Ascending aorta (tissue), 2 donors: ENCODE measurements around the gene GPC3. TPM values are rescaled to one million over a fixed set of nuclear protein-coding genes. Genes with fewer than 3 reads are reported as not detected.
"Not testable (repeated sequence)": the region's sequence is repeated elsewhere in the genome, so short reads cannot be mapped to it uniquely, and the experiment has no call there.

Experiments used
- DNase-seq, 2 donors: peaks; one replicate each; pipeline ENCODE4 v3.0.0-alpha.2; 2019; ENCODE audit warnings: low spot score in 2 of 2
- H3K27ac ChIP-seq, 2 donors: fragments of 200-600 bp; sonication (generic); one replicate each; pipeline ENCODE4 v1.5.1; 2016 to 2017; ENCODE audit warnings: mild to moderate bottlenecking in 1 of 2
- H3K27me3 ChIP-seq: fragments of 200-600 bp; sonication (generic); one replicate; pipeline ENCODE4 v1.5.1; 2017
- H3K36me3 ChIP-seq, 2 donors: fragments of 200-600 bp; sonication (generic); one replicate each; pipeline ENCODE4 v1.5.1; 2016
- H3K4me1 ChIP-seq, 2 donors: fragments of 200-600 bp; sonication (generic); one replicate each; pipeline ENCODE4 v1.5.1; 2016 to 2017; ENCODE audit warnings: mild to moderate bottlenecking in 1 of 2
- H3K4me3 ChIP-seq, 2 donors: fragments of 200-600 bp; sonication (generic); one replicate each; pipeline ENCODE4 v1.5.1; 2016 to 2017; ENCODE audit warnings: mild to moderate bottlenecking in 1 of 2
- H3K9me3 ChIP-seq, 2 donors: fragments of 200-600 bp; sonication (generic); one replicate each; pipeline ENCODE4 v1.5.1; 2016
- intact Hi-C: fragments of 100-400 bp; cut with DNase I; formaldehyde crosslinking; loops from one replicate; pipeline ENCODE4 v1.15.1; 2023
- total RNA-seq: library from RNA; depleted of rRNA; stranded (reverse); fragments of >200 nt; gene quantifications from one replicate; pipeline ENCODE4 v1.1.0, GENCODE V29; 2016
- TF ChIP-seq, protein P1 (sequence below), 3 experiments: fragments of 200-600 bp in 2 of 3; fragments of 450-650 bp in 1 of 3; sonication (generic) in 2 of 3; IDR thresholded peaks; one replicate each; pipeline ENCODE4 v1.5.1; 2016 to 2019; ENCODE audit warnings: antibody characterized with exemption in 3 of 3, mild to moderate bottlenecking in 1 of 3, moderate library complexity in 1 of 3

GPC3 gene
- total RNA-seq, 1 donor from 2014 or later, result 0.75 TPM

DNA sequence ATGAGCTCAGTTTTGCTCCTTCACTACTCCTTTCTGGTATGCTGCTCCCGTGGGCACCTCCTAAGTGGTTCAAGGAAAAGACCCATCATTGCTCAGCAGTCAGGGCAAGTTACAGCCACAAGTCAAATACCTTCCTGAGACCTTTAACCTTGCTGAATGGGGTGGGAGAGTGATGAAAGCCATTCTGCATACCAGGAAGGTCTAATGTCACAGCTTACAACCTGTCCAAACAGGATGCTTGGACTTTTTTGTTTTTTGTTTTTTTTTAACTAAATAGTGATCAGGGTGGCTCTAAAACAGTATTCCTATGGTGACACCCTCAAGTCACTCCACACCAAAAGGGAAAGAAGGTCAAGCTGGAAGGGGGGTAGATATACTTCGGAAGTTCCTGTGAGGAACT, 93.1 kb downstream of the GPC3 start:
- Histone ChIP-seq H3K27ac (no peak overlapping the region), H3K27me3 (no peaks in the 10 kb centered on the region), H3K9me3 (no peaks in the 10 kb centered on the region), H3K36me3 (no peaks in the 10 kb centered on the region), H3K4me3 (no peak overlapping the region), H3K4me1 (no peaks in the 10 kb centered on the region)
- TF ChIP-seq, protein P1, sequence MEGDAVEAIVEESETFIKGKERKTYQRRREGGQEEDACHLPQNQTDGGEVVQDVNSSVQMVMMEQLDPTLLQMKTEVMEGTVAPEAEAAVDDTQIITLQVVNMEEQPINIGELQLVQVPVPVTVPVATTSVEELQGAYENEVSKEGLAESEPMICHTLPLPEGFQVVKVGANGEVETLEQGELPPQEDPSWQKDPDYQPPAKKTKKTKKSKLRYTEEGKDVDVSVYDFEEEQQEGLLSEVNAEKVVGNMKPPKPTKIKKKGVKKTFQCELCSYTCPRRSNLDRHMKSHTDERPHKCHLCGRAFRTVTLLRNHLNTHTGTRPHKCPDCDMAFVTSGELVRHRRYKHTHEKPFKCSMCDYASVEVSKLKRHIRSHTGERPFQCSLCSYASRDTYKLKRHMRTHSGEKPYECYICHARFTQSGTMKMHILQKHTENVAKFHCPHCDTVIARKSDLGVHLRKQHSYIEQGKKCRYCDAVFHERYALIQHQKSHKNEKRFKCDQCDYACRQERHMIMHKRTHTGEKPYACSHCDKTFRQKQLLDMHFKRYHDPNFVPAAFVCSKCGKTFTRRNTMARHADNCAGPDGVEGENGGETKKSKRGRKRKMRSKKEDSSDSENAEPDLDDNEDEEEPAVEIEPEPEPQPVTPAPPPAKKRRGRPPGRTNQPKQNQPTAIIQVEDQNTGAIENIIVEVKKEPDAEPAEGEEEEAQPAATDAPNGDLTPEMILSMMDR (IDR thresholded peaks at IDR 0.05), result no peak
- intact Hi-C loops, result no loop called here
- DNase-seq, result no peak

DNA sequence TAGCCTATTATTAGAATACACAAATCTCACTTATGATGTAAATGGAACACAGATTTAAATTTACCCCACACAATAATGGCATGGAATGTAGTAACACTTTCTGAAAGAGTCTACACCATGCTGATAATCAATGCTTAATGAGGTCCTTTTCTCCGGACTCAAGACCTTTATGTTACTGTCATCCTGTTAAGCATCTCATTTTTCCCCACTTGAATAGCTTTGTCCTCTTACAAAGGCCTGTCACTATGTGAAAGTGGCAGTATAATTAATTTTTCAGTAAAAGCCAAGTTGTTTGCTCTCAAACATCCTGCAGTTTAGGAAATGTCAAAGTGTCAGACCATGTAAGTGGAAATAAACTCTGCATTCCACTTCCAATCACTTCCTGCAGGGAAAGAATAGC, 96.4 kb downstream of the GPC3 start:
- intact Hi-C loops, result no loop called here
- no peaks in the 10 kb centered on the region for H3K36me3 ChIP-seq

DNA sequence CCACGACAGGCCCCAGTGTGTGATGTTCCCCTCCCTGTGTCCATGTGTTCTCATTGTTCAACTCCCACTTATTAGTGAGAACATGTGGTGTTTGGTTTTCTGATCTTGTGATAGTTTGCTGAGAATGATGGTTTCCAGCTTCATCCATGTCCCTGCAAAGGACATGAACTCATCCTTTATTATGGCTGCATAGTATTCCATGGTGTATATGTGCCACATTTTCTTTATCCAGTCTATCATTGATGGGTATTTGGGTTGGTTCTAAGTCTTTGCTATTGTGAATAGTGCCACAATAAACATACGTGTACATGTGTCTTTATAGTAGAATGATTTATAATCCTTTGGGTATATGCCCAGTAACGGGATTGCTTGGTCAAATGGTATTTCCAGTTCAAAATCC, 97.3 kb downstream of the GPC3 start:
- H3K27ac ChIP-seq, H3K27me3 ChIP-seq, H3K4me3 ChIP-seq, DNase-seq, H3K9me3 ChIP-seq, H3K4me1 ChIP-seq, intact Hi-C loops, H3K36me3 ChIP-seq: not testable (repeated sequence)

More for the DNA sequence above, 96.4 kb downstream of the GPC3 start:
- Histone ChIP-seq H3K4me3 (no peak overlapping the region), H3K4me1 (no peaks in the 10 kb centered on the region), H3K27me3 (no peaks in the 10 kb centered on the region), H3K9me3 (no peaks in the 10 kb centered on the region), H3K27ac (no peak overlapping the region)
- DNase-seq, result no peak
- TF ChIP-seq, protein P1 (IDR thresholded peaks at IDR 0.05), result no peak

DNA sequence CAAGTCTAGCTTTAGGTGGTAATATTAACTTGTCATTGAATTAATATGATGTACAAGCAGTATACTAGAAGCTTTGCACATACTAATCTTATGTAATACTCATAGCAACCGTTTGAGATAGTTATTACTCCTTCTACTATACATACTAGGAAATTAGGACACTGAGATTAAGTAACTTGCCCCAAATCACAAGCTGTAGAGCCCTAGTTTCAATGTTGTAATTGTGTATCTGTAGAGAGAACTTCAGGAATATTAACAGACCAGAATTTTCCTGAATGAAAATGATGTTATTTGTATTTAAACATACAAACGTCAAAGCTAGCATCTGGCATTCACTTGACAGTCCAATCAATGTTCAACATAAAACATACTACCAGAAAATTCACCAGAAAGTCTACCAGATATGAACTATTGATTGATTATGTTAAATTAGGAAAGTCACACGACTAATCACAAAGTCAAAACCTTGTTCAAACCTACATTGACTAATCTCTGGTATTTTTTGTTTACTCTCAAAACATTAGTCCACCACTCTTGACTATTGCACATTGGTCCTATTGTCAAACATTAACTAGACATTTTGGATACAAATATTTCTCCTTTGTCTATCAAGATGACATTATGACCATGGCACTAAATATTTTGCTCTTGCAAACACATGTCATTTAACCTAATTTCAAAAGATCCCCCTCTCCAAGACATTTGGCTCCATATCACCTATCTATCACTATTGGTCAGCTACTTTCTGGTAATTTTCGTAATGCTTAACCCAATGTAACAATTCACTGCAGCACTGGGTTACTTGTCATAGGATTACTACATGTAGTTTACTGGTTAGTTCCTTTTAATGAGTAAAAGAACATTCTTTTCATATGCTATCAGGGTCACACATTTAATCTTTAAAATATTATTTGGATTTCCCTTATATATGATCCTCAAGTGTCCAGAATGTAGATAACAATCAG, 100.7 kb downstream of the GPC3 start:
- intact Hi-C loops, result no loop called here
- TF ChIP-seq, protein P1 (IDR thresholded peaks at IDR 0.05), result no peak
- no peaks in the 10 kb centered on the region for H3K36me3 ChIP-seq
- H3K27me3 ChIP-seq, result no peaks in the 10 kb centered on the region
- no peak overlapping the region for H3K4me3 ChIP-seq
- H3K4me1 ChIP-seq, result no peaks in the 10 kb centered on the region
- no peak overlapping the region for H3K27ac ChIP-seq
- no peaks in the 10 kb centered on the region for H3K9me3 ChIP-seq
- DNase-seq, result no peak

DNA sequence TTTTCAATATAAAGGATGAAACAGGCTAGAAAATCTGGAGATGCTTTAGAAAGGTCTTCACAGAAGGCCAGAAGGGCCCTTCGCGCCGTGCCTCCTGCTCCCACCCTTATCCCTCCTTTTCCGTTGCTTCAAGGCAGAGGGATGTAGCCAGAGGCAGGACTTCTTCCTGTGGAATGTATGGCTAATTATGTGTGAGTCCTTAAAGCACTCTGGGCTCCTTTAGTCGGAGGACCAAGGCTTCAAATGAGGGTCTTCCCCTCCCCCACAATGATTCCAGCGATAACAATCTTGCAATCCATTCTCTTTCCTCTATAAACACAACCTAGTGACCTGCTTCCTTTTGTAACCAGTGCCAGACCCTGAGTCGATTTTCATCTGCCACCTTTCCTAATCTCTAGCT, 103.5 kb downstream of the GPC3 start:
- no peaks in the 10 kb centered on the region for H3K4me1 ChIP-seq
- intact Hi-C loops, result no loop called here

DNA sequence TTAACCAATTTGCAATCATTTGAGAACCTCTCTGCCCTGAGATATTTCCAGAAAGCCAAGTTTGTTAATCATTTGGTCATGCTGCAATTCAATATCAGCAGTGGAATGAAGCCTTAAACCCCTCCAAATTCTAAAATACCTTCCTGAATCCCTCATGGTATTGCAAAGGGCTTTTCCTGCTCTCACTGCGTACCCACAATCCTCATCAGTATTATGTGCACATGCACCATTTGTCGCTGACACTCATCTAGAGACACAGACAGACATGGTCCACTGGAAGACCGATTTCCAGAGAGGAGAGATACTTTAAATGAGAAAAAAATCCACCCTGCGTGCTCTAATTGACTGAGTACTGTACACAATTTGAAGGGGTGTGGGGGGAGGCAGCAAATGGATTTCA, 104.4 kb downstream of the GPC3 start:
- no peak overlapping the region for H3K27ac ChIP-seq
- TF ChIP-seq, protein P1 (IDR thresholded peaks at IDR 0.05), result no peak
- H3K9me3 ChIP-seq, result no peaks in the 10 kb centered on the region
- intact Hi-C loops, result no loop called here
- no peak for DNase-seq
- no peak overlapping the region for H3K4me3 ChIP-seq
- H3K4me1 ChIP-seq, result no peaks in the 10 kb centered on the region
- H3K27me3 ChIP-seq, result no peaks in the 10 kb centered on the region
- no peaks in the 10 kb centered on the region for H3K36me3 ChIP-seq

More for the DNA sequence above, 103.5 kb downstream of the GPC3 start:
- no peak for DNase-seq
- Histone ChIP-seq H3K27ac (no peak overlapping the region), H3K27me3 (no peaks in the 10 kb centered on the region), H3K36me3 (no peaks in the 10 kb centered on the region), H3K9me3 (no peaks in the 10 kb centered on the region), H3K4me3 (no peak overlapping the region)
- TF ChIP-seq, protein P1 (IDR thresholded peaks at IDR 0.05), result no peak
